Trophoblast cell (in vitro differentiated cells and primary cell): Measurements from ENCODE around the gene ANKRD60.

ENCODE experiments used
- DNase-seq, 2 donors: peaks; one replicate each; pipeline ENCODE4 v3.0.0-alpha.2; 2016
- H2AFZ ChIP-seq: 2 replicates; pipeline ENCODE4 v1.6.1; 2013; ENCODE audit warnings: low read length, moderate library complexity, mild to moderate bottlenecking; ENCODE audit not compliant: insufficient read depth, poor library complexity
- H2AK5ac ChIP-seq: 2 replicates; pipeline ENCODE4 v1.6.1; 2013; ENCODE audit warnings: mild to moderate bottlenecking, low read length
- H2BK120ac ChIP-seq: 2 replicates; pipeline ENCODE4 v1.6.1; 2013; ENCODE audit warnings: low read length, mild to moderate bottlenecking, moderate library complexity; ENCODE audit not compliant: insufficient read depth, poor library complexity
- H2BK12ac ChIP-seq: 2 replicates; pipeline ENCODE4 v1.6.1; 2013; ENCODE audit warnings: mild to moderate bottlenecking, low read length, moderate library complexity
- H2BK5ac ChIP-seq: 2 replicates; pipeline ENCODE4 v1.6.1; 2013; ENCODE audit warnings: low read length, low read depth, moderate library complexity, mild to moderate bottlenecking; ENCODE audit not compliant: poor library complexity
- H3K14ac ChIP-seq: 2 replicates; pipeline ENCODE4 v1.6.1; 2013; ENCODE audit warnings: mild to moderate bottlenecking, low read length
- H3K18ac ChIP-seq: 2 replicates; pipeline ENCODE4 v1.6.1; 2013; ENCODE audit warnings: mild to moderate bottlenecking, low read length
- H3K23ac ChIP-seq: 2 replicates; pipeline ENCODE4 v1.6.1; 2013; ENCODE audit warnings: low read length
- H3K27ac ChIP-seq: 2 replicates; pipeline ENCODE4 v1.5.1; 2013; ENCODE audit warnings: low read depth, mild to moderate bottlenecking, inconsistent platforms, low read length, moderate library complexity
- H3K27me3 ChIP-seq: 2 replicates; pipeline ENCODE4 v1.6.1; 2013; ENCODE audit warnings: inconsistent platforms, mild to moderate bottlenecking, low read length, moderate library complexity; ENCODE audit not compliant: insufficient read depth
- H3K36me3 ChIP-seq, 2 experiments: 1 replicate in 1 of 2; 2 replicates in 1 of 2; pipeline ENCODE4 v1.6.1; 2013; ENCODE audit warnings: low read length in 2 of 2, mild to moderate bottlenecking in 2 of 2, moderate library complexity in 1 of 2; ENCODE audit not compliant: insufficient read depth in 2 of 2, control insufficient read depth in 1 of 2
- H3K4ac ChIP-seq: 2 replicates; pipeline ENCODE4 v1.6.1; 2013; ENCODE audit warnings: low read depth, mild to moderate bottlenecking, low read length, moderate library complexity
- H3K4me1 ChIP-seq, 2 experiments: 1 replicate in 1 of 2; 2 replicates in 1 of 2; pipeline ENCODE4 v1.6.1; 2013; ENCODE audit warnings: low read length in 2 of 2, mild to moderate bottlenecking in 2 of 2, moderate library complexity in 1 of 2; ENCODE audit not compliant: insufficient read depth in 2 of 2, control insufficient read depth in 1 of 2
- H3K4me2 ChIP-seq: 2 replicates; pipeline ENCODE4 v1.6.1; 2013; ENCODE audit warnings: inconsistent platforms, mild to moderate bottlenecking, low read length, moderate library complexity
- H3K4me3 ChIP-seq: 2 replicates; pipeline ENCODE4 v1.5.1; 2013; ENCODE audit warnings: mild to moderate bottlenecking, low read depth, low read length, inconsistent platforms
- H3K79me1 ChIP-seq: one replicate; pipeline ENCODE4 v1.6.1; 2013; ENCODE audit warnings: low read length
- H3K79me2 ChIP-seq: 2 replicates; pipeline ENCODE4 v1.6.1; 2013; ENCODE audit warnings: low read length, mild to moderate bottlenecking; ENCODE audit not compliant: control insufficient read depth, insufficient read depth, poor library complexity
- H3K9ac ChIP-seq: 2 replicates; pipeline ENCODE4 v1.6.1; 2013; ENCODE audit warnings: mild to moderate bottlenecking, low read length
- H3K9me3 ChIP-seq: 2 replicates; pipeline ENCODE4 v1.6.1; 2013; ENCODE audit warnings: low read depth, mild to moderate bottlenecking, control low read depth, inconsistent platforms, low read length; ENCODE audit not compliant: insufficient read depth
- H4K12ac ChIP-seq: 2 replicates; pipeline ENCODE4 v1.6.1; 2013; ENCODE audit warnings: low read depth, mild to moderate bottlenecking, low read length, moderate library complexity
- H4K8ac ChIP-seq: 2 replicates; pipeline ENCODE4 v1.6.1; 2013; ENCODE audit warnings: low read depth, mild to moderate bottlenecking, low read length, moderate library complexity
- H4K91ac ChIP-seq: one replicate; pipeline ENCODE4 v1.6.1; 2013; ENCODE audit warnings: low read depth, mild to moderate bottlenecking, low read length, moderate library complexity
- WGBS: extraction: QIAGEN DNeasy Blood & Tissue Kit; methylation state at CpG from one replicate; pipeline ENCODE4 v1.1.7; 2013; ENCODE audit warnings: missing lambda C conversion rate; ENCODE audit not compliant: insufficient read length, insufficient coverage; ENCODE audit errors: extremely low coverage; 5-methylcytosine and 5-hydroxymethylcytosine counted together

ANKRD60 gene

GRCh38 chr20:58229198-58229798 lies 845 bp upstream of the ANKRD60 start:
- H3K4me1 ChIP-seq = peaks cover 0 to 3% of the 10 kb centered on the region in 2 experiments
- H2BK5ac ChIP-seq = no peak overlapping the region
- H3K4me2 ChIP-seq = peak overlapping the region; percentile 82
- H3K79me1 ChIP-seq = no peaks in the 10 kb centered on the region
- H3K27me3 ChIP-seq = peaks cover 26% of the 10 kb centered on the region
- WGBS = no CpG with 5 or more reads among the region's 14 CpGs
- no peak overlapping the region for H4K12ac ChIP-seq
- H3K4me3 ChIP-seq = no peak overlapping the region
- H4K91ac ChIP-seq = no peak overlapping the region
- H2BK12ac ChIP-seq = no peak overlapping the region
- H2AFZ ChIP-seq = no peak overlapping the region
- no peak overlapping the region for H3K14ac ChIP-seq
- H3K27ac ChIP-seq = no peak overlapping the region
- H3K23ac ChIP-seq = no peak overlapping the region
- DNase-seq = no peak
- H3K79me2 ChIP-seq = no peaks in the 10 kb centered on the region
- peaks cover 0 to 2% of the 10 kb centered on the region in 2 experiments for H3K36me3 ChIP-seq
- H2AK5ac ChIP-seq = no peak overlapping the region
- no peak overlapping the region for H3K4ac ChIP-seq
- H3K9ac ChIP-seq = no peak overlapping the region
- no peak overlapping the region for H4K8ac ChIP-seq
- no peak overlapping the region for H3K18ac ChIP-seq
- no peak overlapping the region for H2BK120ac ChIP-seq
- H3K9me3 ChIP-seq = peaks cover 9% of the 10 kb centered on the region

- Histone ChIP-seq H2BK12ac (no peak overlapping the region), H2AFZ (no peak overlapping the region), H3K18ac (no peak overlapping the region), H3K4ac (no peak overlapping the region), H4K12ac (no peak overlapping the region), H3K79me2 (no peaks in the 10 kb centered on the region), H3K79me1 (no peaks in the 10 kb centered on the region), H3K4me3 (peak overlapping the region; percentile 31), H4K91ac (no peak overlapping the region), H2BK5ac (no peak overlapping the region), H3K36me3 (peaks cover 0 to 2% of the 10 kb centered on the region in 2 experiments), H3K14ac (no peak overlapping the region), H3K9me3 (peaks cover 9% of the 10 kb centered on the region), H3K4me1 (peaks cover 0 to 3% of the 10 kb centered on the region in 2 experiments), H4K8ac (no peak overlapping the region), H3K23ac (no peak overlapping the region), H2BK120ac (no peak overlapping the region), H3K27ac (no peak overlapping the region), H3K27me3 (peaks cover 26% of the 10 kb centered on the region), H3K9ac (no peak overlapping the region), H2AK5ac (no peak overlapping the region), H3K4me2 (peak overlapping the region; percentile 82)
- peak in 1 of 2 donors; percentile 29 for DNase-seq
- WGBS = no CpG with 5 or more reads among the region's 29 CpGs
Observed at GRCh38 chr20:58228103-58228483, 360 bp downstream of the ANKRD60 start.

GRCh38 chr20:58227391-58228102 lies 906 bp downstream of the ANKRD60 start:
- Histone ChIP-seq H3K4me2 (no peak overlapping the region), H3K14ac (no peak overlapping the region), H3K4me3 (no peak overlapping the region), H2AFZ (no peak overlapping the region), H3K36me3 (peaks cover 0 to 1% of the 10 kb centered on the region in 2 experiments), H3K9ac (no peak overlapping the region), H3K4ac (no peak overlapping the region), H3K23ac (no peak overlapping the region), H2BK120ac (no peak overlapping the region), H4K12ac (no peak overlapping the region), H4K91ac (no peak overlapping the region), H3K18ac (no peak overlapping the region), H2AK5ac (no peak overlapping the region), H2BK12ac (no peak overlapping the region), H3K9me3 (peaks cover 8% of the 10 kb centered on the region), H4K8ac (no peak overlapping the region), H2BK5ac (no peak overlapping the region), H3K79me2 (no peaks in the 10 kb centered on the region), H3K27me3 (peaks cover 26% of the 10 kb centered on the region), H3K79me1 (no peaks in the 10 kb centered on the region), H3K27ac (no peak overlapping the region), H3K4me1 (peaks cover 0 to 3% of the 10 kb centered on the region in 2 experiments)
- WGBS = no CpG with 5 or more reads among the region's 5 CpGs
- DNase-seq = no peak

- DNase-seq = no peak
- Histone ChIP-seq H2AFZ (no peak overlapping the region), H3K23ac (no peak overlapping the region), H3K4ac (no peak overlapping the region), H2AK5ac (no peak overlapping the region), H4K8ac (no peak overlapping the region), H4K91ac (no peak overlapping the region), H3K18ac (no peak overlapping the region), H2BK120ac (no peak overlapping the region), H3K9me3 (peaks cover 8% of the 10 kb centered on the region), H3K4me1 (peaks cover 0 to 3% of the 10 kb centered on the region in 2 experiments), H3K27ac (no peak overlapping the region), H3K27me3 (peaks cover 26% of the 10 kb centered on the region), H3K79me2 (no peaks in the 10 kb centered on the region), H3K14ac (no peak overlapping the region), H3K4me2 (no peak overlapping the region), H3K9ac (no peak overlapping the region), H3K36me3 (no peaks in the 10 kb centered on the region), H4K12ac (no peak overlapping the region), H2BK5ac (no peak overlapping the region), H2BK12ac (no peak overlapping the region), H3K79me1 (no peaks in the 10 kb centered on the region), H3K4me3 (no peak overlapping the region)
- WGBS = no CpG with 5 or more reads among the region's 15 CpGs
Observed at GRCh38 chr20:58225452-58226200, 2.8 kb downstream of the ANKRD60 start.
